GM13977 (cell line): Measurements from ENCODE around the gene SPPL2B.

Experiments used
- DNase-seq: peaks from one replicate; pipeline ENCODE4 v3.0.0; 2012; ENCODE audit warnings: low spot score
- in situ Hi-C: fragments of 300-500 bp; cut with MboI; formaldehyde crosslinking; loops from one replicate; pipeline ENCODE4 v1.12.0; 2022; ENCODE audit warnings: low sequenced_read_pairs, low pct_unique_long_range_greater_than_20kb, mixed read lengths, inconsistent platforms; ENCODE audit not compliant: unreplicated experiment
- TF ChIP-seq, protein P1 (sequence below): IDR thresholded peaks from 2 replicates; pipeline ENCODE4 v1.5.1; 2012; ENCODE audit warnings: mild to moderate bottlenecking, control low read depth; ENCODE audit not compliant: insufficient read depth; ENCODE audit errors: extremely low read depth, missing control alignments

SPPL2B gene

DNA sequence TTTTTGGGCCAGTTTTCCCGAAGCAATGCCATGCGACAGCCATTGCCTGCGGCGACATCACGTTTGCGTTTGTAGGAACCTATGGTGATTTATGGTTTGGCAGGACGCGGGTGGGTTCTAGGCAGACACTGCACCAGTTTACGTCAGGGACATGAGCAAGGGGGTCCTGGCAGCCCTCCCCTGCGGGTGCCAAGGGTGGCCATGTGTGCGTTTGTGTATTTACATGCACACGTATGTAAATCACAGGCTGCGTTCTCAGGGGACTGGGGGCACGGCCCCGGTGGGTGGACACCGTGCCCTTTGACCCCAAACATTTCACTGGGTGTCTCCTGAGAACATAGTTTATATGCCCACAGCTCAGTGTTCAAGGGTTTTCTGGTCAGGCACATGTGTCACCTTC is 22.2 kb downstream of the SPPL2B start:
- in situ Hi-C loops: no loop called here
- TF ChIP-seq, protein P1, sequence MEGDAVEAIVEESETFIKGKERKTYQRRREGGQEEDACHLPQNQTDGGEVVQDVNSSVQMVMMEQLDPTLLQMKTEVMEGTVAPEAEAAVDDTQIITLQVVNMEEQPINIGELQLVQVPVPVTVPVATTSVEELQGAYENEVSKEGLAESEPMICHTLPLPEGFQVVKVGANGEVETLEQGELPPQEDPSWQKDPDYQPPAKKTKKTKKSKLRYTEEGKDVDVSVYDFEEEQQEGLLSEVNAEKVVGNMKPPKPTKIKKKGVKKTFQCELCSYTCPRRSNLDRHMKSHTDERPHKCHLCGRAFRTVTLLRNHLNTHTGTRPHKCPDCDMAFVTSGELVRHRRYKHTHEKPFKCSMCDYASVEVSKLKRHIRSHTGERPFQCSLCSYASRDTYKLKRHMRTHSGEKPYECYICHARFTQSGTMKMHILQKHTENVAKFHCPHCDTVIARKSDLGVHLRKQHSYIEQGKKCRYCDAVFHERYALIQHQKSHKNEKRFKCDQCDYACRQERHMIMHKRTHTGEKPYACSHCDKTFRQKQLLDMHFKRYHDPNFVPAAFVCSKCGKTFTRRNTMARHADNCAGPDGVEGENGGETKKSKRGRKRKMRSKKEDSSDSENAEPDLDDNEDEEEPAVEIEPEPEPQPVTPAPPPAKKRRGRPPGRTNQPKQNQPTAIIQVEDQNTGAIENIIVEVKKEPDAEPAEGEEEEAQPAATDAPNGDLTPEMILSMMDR: no peak
- no peak for DNase-seq

DNA sequence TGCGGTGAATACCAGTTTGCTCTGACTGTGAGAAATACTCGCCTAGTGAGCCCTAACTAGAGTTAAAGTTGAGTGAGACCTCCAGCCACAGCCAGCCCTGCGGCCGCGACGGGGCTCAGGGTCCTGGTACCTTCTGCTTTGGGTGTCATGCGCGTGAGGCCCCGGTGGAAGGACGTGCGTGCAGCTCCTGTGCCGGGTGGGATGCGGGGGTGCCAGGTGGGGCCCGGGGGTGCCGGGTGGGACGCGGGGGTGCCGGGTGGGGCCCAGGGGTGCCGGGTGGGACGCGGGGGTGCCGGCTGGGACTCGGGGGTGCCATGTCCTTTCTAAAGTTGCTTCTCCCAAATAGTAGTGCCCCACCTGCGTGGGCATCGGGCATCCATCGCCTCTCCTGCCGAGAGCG is 23.1 kb downstream of the SPPL2B start:
- DNase-seq: no peak
- TF ChIP-seq, protein P1: no peak
- in situ Hi-C loops: no loop called here

DNA sequence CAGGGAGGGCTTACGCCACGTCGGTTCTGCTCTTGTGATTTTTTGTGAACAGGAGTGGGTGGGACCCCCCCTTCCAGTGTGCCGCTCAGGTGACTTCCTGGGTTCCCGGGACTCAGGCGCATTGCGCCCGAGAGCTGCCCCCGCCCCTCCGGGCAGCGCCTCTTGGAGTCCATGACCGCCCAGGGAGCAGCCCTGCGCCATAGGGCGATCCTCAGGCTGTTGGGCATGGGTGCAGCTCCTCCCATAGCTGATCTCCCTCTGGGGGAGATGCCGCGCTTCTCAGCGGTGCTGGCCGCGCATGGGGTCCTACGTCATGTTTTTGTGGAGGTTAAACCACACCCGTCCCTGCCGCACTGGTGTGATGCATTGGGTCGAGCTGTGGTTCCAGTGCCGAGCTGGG is 23.6 kb downstream of the SPPL2B start:
- no peak for DNase-seq
- in situ Hi-C loops: no loop called here
- TF ChIP-seq, protein P1: no peak

DNA sequence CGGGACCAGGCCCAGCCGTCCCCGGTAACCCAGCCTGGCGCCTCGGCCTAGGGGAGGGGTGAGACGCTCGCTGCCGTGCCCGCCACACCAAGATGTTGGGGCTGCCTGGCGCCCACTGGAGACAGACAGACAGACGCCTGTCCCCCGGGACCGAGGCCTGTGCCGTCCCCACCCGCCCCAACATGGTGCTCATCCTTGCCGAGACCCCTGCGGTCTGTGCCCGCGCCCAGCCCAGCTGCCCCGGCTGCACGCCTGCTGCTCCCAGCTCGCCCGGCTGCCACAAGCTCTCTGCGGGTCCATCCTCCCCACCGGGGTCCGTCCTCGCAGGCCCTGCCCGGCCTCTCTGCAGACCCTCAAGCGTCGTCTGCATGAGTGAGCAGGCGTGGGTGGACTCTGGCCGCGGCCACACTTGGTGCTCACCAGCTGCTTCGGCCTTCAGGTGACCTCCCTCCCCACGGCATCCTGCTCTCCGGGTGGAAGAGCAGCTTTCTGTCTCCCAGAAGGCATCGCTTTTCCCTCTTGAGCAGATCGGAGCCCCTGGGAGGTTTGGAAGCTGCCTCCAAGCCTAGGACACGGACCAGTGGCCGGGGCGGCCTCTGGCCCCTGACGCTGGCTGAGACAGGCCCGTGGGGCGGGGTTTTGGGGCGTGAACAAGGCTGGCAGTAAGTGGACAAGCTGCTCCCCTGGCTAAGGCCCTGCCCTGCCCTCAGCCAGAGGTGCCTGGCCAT is 24.8 kb downstream of the SPPL2B start:
- in situ Hi-C loops: no loop called here
- DNase-seq: no peak
- TF ChIP-seq, protein P1: no peak

DNA sequence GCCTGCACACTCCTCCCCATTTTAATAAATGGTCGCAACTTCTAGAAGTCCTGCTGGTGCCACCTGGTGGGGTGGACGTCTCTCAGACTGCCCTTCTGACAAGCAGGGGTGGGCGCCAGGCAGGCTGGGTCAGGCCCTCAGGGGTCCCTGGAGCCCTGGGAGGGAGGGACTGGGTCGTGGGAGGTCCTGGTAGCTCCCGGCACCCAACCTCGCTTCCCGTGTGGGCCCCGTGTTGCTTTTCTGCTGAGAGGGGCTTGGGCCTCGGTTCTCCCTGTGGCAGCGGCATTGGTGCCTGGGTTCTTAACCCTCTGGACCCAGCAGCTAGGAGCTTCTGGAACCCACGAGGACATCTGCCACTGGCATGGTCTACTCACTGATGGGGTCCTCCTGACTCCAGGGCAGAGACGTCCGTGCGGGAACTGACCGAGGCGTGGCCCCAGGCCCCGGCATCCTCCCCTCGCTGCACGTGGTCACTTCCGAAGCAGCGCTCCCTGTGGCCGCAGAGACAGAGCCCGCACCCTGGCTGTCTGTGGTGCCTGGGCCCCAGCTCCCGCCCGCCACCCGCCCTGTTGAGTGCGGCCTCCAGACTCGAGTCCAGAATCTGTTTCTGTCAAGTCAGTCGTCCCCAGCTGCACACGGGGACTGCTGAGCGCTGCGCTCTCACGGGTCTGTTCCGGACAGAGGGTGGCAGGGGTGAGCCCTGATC is 25.6 kb downstream of the SPPL2B start:
- DNase-seq: no peak
- TF ChIP-seq, protein P1: peak; percentile 6
- in situ Hi-C loops: no loop called here

DNA sequence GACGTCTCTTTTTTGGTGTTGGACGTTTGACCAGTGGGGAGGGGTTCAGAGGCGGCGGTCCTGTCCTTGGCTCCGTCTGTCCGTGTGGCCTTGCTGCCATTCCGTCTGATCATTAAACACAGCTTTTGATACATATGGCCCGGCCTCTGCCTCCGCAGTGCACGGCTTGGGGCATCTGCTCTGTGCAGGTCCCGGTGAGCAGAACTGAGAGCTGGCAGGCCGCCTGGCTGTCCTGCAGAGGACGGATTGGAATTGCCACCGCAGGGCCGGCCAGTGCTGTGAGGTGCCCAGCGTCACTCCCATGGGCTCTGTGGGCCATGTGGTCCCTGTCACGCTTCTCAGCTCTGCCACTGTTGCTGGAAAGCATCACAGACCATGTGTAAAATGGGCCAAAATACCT is 26.2 kb downstream of the SPPL2B start:
- no peak for DNase-seq
- TF ChIP-seq, protein P1: no peak

More for the DNA sequence above, 26.2 kb downstream of the SPPL2B start:
- in situ Hi-C loops: no loop called here
